Measurements from ENCODE around the gene CCM2L.

CCM2L gene

GRCh38 chr20:32050851-32051556 is 40.8 kb downstream of the CCM2L start:
- Histone ChIP-seq H3K4me3 (peak overlapping the region in 2 of 7 experiments; percentile 25 to 44), H3K27ac (peak overlapping the region in 9 of 21 experiments; percentile 30 to 93 (median 86))

GRCh38 chr20:32051720-32052089 is 41.5 kb downstream of the CCM2L start:
- peak overlapping the region in 14 of 21 experiments; percentile 24 to 93 (median 86) for H3K27ac ChIP-seq
- H3K4me3 ChIP-seq: peak overlapping the region; percentile 25 to 47 (median 36)

DNA sequence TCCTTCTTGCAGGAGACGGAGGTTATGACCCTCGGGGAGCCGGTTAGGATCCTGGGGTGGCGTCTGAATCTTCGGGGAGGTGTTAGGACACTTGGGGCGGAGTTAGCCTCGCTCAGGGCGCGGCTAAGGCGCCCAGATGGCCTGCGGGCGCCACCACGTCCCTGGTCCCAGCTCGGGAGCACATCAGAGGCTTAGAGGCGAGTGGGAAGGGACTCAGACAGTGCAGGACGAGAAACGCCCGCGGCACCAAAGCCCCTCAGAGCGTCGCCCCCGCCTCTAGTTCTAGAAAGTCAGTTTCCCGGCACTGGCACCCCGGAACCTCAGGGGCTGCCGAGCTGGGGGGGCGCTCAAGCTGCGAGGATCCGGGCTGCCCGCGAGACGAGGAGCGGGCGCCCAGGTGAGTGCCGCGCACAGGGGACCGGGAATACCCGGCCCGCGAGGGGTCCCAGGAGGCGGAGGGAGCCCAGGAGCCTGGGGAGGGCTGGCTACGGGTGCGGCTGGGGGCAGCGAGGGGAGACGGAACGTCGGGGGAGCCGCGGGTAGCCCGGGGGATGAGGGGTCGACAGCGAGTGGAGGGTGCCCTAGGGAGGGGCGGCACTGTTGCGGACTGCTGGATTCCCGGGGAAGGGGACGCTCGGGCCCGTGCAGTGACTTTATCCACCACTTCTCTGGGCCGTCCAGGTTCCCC is 42.0 kb downstream of the CCM2L start, which contains the start of gene HCK:
TSS of gene HCK (plus strand) at position 153 of the 688 bp plus-strand sequence.
- Histone ChIP-seq H3K4me3 (peak within 1 kb of the TSS; percentile 25 to 47 (median 36)), H3K27ac (peak within 1 kb of the TSS; percentile 24 to 93 (median 82))

- H3K27ac ChIP-seq: peak overlapping the region in 15 of 21 experiments; percentile 24 to 93 (median 85)
- peak overlapping the region; percentile 25 to 47 (median 36) for H3K4me3 ChIP-seq
Measured at GRCh38 chr20:32052778-32053362, 42.6 kb downstream of the CCM2L start.

DNA sequence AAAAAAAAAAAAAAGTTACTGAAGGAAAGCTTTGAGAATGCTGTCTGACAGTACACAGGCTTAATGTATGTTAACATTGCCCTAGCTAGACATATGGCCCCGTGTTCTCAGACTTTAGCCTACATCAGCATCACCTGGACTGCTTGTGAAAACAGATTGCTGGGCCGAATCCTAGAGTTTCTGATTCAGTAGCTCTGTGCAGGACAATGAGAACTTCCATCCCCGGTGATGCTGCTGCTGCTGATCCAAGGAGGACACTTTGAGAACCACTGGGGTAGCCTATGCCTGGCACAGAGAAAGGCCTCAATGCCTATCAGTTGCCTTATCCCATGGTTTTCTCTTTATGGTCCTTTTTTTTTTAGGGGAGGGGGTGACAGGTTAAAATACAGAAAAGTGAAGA is 43.4 kb downstream of the CCM2L start:
- peak overlapping the region in 4 of 21 experiments; percentile 1 to 93 (median 78) for H3K27ac ChIP-seq
- H3K4me3 ChIP-seq: peak overlapping the region in 2 of 7 experiments; percentile 29 to 44

DNA sequence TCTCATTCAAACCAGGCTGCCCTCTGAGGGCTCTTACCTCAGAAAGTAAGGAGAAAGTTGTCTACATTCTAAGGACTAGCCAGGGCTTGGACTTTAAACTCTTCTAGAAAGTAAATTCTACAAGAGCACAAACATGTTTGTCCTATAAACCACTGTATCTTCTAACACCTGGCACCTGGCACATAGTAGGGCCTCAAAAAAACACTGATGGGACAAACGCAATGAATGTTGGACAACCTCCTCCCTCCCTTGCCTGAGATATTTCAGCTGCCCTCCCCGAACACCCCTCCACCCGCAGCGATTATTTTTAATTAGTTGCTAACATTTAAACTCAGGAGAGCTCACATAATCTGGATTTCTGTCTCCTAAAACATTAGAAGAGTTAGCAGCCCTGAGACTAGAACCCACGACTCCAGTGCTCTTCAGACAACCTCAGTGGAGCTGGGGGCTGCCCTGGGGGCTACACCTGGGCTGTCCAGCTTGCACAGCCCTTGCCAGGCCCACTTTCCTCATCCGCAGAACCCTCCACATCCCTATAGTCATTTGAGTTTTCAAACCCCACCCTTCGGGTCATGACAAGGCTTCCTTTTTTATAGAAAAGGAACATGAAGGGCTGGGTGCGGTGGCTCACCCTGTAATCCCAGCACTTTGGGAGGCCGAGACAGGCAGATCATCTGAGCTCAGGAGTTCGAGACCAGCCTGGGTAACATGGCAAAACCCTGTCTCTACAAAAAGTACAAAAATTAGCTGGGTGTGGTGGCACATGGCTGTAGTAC is 46.7 kb downstream of the CCM2L start:
- Histone ChIP-seq H3K4me3 (no peak overlapping the region), H3K27ac (peak overlapping the region in 2 of 21 experiments; percentile 5 to 7)

DNA sequence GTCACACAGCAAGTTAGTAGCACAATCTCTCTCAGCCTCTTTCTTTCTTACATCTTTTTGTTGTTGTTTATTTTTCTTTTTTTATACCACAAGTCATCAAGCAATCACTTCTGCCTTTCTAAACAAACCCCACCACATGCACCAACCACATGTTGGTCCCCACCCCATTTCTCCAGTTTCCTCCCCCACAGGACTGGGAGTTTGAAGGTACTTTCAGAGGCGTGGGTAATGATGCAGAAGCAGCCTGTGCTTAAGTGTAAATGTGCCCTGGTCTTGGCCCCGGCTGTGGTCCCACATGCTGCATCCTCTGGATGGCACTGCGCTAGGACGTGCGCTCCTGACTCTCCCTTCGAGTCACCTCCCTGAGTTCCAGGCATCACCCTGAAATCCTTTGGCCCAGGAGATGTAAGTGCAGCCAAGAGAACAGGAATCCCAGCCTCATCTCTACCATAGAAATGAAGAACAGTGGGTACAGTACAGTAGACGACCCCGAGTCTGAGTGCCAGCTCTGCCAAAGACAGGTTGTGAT is 47.5 kb downstream of the CCM2L start:
- peak overlapping the region in 1 of 21 experiments; percentile 5 for H3K27ac ChIP-seq
- no peak overlapping the region for H3K4me3 ChIP-seq

- Histone ChIP-seq H3K27ac (no peak overlapping the region), H3K4me3 (no peak overlapping the region)
Measured at GRCh38 chr20:32059189-32059588, 49.0 kb downstream of the CCM2L start.

- Histone ChIP-seq H3K27ac (peak overlapping the region in 10 of 21 experiments; percentile 11 to 82 (median 40)), H3K4me3 (no peak overlapping the region)
Measured at GRCh38 chr20:32062776-32063170, 52.5 kb downstream of the CCM2L start.

DNA sequence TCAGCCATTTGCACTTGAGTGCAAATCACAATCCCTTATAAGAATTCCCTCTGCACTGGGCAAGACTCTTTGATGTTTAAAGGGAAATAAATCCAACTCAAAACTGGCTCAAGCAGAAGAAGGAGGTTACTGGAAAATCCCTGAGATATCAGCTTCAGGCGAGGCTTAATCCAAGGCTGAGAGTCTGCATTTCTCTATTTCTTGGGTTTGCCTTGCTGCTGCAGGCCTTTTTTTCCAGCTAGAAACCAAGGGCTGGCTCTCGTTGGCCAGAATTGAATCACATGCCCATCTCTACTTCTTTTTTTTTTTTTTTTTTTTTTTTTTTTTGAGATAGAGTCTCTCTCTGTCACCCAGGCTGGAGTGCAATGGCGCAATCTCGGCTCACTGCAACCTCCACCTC is 53.5 kb downstream of the CCM2L start:
- Histone ChIP-seq H3K4me3 (no peak overlapping the region), H3K27ac (peak overlapping the region in 10 of 21 experiments; percentile 10 to 82 (median 26))

GRCh38 chr20:32064667-32065066 is 54.4 kb downstream of the CCM2L start:
- H3K27ac ChIP-seq: peak overlapping the region in 3 of 21 experiments; percentile 5 to 44 (median 12)
- H3K4me3 ChIP-seq: no peak overlapping the region

DNA sequence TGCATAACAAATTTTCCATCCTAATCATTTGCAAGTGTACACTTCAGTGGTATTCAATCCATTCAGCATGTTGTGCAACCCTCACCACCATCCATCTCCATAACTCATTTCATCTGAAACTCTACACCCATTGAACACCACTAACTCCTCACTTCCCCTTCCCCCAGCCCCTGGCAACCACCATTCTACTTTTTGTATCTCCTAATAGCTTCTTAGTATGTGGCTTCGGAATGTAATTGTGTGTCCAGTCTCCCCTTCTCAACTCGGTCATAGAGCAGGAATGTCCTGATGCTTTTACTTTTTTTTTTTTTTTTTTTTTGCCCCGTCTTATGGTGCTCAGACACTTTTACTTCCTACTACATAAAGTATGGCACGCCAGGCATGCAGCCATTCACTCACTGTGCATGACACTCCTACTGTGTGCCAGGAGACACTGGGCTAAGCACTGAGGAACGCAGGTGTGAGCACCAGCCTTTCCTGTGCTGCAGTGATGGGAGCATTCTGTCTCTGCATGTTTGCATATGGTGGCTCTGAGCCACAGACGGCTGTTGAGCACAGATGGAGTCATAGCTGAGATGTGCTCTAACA is 57.1 kb downstream of the CCM2L start:
- peak overlapping the region in 3 of 21 experiments; percentile 1 to 25 (median 25) for H3K27ac ChIP-seq

GRCh38 chr20:32068174-32068573 is 57.9 kb downstream of the CCM2L start:
- H3K4me3 ChIP-seq: no peak overlapping the region
- H3K27ac ChIP-seq: peak overlapping the region in 9 of 21 experiments; percentile 22 to 76 (median 43)

More for the DNA sequence above, 57.1 kb downstream of the CCM2L start:
- H3K4me3 ChIP-seq: no peak overlapping the region

DNA sequence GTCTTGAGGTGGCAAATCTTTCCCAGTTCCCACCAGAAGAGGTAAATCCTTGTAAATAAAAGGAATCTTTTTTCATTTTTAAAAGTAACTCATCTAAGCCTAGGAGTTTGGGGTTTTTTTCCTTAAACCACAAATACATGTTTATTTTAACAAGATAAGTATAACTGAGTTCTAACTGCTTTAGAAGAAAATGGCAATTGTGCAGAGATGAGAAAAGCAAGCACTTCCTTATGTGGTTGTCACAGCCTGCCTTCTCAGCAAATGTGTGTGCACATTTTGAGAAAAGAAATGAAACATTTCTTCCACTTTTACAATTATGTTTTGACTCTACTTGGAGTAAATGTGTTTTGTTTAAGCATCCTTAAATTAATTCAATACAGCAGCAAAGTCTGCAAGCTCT is 59.5 kb downstream of the CCM2L start:
- Histone ChIP-seq H3K4me3 (no peak overlapping the region), H3K27ac (peak overlapping the region in 8 of 21 experiments; percentile 3 to 63 (median 38))

DNA sequence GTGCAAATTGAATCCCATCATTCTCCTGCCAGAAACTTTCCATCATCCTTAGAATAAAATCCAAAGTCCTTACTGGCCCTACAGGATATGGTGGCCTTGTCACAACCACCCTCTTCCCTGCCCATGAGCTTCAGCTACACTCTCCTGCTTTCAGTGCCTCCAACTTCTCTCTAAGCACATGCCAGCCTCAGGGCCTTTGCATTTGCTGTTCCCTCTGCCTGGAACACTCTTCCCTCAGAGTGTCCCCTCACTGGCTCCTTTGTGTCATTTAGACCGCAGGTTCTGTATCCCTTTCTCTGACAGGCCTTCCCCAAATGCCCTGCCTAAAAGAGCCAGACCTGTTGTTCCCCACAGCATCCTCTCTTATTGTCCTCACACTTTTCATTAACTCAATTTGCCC is 60.0 kb downstream of the CCM2L start:
- H3K4me3 ChIP-seq: no peak overlapping the region
- peak overlapping the region in 6 of 21 experiments; percentile 24 to 56 (median 31) for H3K27ac ChIP-seq

GRCh38 chr20:32070690-32071213 is 60.5 kb downstream of the CCM2L start:
- no peak overlapping the region for H3K4me3 ChIP-seq
- peak overlapping the region in 3 of 21 experiments; percentile 24 to 56 (median 27) for H3K27ac ChIP-seq

DNA sequence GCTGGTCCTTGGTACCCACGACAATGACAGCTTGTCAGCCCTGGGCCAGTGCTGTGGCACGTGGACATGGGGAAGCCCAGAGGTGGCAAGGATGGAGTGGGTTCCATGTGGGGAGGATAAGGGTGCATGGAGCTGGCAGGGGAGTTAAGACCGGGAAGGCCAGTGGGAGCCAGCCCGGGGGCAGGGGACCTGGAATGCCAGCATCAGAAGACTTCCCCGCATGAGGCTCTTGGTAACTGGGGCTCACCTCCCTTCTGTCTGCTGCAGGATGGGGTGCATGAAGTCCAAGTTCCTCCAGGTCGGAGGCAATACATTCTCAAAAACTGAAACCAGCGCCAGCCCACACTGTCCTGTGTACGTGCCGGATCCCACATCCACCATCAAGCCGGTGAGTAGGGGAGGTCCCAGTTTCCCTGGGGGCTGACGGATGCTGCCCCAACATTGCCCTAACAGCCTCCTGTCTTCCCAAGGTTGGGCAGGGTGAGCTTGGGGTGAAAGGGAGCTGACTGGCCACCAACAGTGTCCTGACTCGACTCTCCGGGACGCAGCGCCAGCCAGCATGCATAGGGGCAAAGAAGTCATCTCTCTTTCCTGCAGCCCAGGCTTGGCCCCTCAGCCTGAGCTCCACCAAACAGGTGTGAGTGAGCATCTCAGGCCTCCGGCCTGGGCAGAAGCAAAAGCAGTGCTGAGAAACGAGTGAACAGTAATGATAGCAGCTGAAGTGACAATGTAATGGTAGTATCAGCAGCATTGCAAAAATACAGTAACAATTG is 61.3 kb downstream of the CCM2L start:
- Histone ChIP-seq H3K27ac (no peak overlapping the region), H3K4me3 (no peak overlapping the region)

DNA sequence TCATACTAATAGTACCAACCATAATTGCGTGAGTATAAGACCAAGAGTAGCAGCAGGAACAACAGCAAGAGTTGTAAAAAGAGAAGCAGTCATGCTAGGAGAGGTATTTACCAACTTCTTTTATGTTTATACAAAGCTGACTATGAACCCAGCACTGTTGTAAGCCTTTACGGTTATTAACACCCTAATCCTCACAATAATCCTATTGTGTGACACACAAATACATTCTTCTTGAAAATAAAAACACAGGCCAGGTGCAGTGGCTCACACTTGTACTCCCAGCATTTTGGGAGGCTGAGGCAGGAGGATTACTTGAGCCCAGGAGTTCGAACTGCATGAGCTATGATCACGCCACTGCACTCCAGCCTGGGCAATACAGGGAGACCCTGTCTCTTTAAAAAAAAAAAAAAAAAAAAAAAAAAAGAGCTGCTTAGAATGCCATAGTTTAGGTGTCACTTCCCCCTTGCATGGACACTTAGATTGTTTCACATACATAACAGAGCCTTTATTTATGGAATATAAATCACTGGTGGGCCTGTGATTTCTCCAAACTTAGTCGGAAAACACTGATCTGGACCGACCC is 62.0 kb downstream of the CCM2L start:
- Histone ChIP-seq H3K4me3 (no peak overlapping the region), H3K27ac (no peak overlapping the region)
